ENCODE measurements around the gene FCAMR. TPM values are rescaled to one million over a fixed set of nuclear protein-coding genes. Genes with fewer than 3 reads are reported as not detected.
A peak's percentile ranks its signal among the peaks of the same experiment; 100 is the strongest.

Gene FCAMR
- total and polyA plus RNA-seq, 4 donors, result 0.14 to 0.59 (median 0.39) TPM

DNA sequence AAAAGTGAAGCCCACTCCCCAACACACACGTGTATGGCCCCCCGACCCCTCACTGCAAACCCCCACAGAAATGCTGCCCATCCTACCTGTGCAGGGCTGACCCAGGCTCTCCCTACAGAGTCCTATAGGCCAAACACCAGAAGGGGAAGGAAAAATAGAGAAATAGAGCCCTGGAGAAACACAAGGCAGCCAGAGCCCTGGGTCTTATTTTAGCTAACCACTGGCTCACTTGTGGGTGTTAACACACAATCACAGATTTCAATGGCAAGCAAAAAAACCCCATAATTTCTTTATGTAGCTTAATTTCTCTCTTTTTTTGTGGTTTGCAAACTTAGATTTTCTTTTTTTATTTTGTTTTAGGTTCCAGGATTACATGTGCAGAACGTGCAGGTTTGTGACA, 23.0 kb downstream of the FCAMR start:
- peaks cover 0 to 2% (median 0%) of the 10 kb centered on the region in 4 donors for H3K9me3 ChIP-seq (ENCODE audit: control insufficient read depth in 4 of 4, low read length in 3 of 4)
- H3K36me3 ChIP-seq (ENCODE audit: control insufficient read depth in 4 of 4, insufficient read depth in 3 of 4, low read depth in 1 of 4, low read length in 3 of 4), result no peaks in the 10 kb centered on the region
- H3K4me1 ChIP-seq (ENCODE audit: control insufficient read depth in 4 of 4, insufficient read depth in 4 of 4, low read length in 3 of 4), result peaks cover 13 to 66% (median 49%) of the 10 kb centered on the region in 4 donors
- no peak for TF ChIP-seq GABPA (IDR thresholded peaks at IDR 0.05 in 1 of 2, conservative IDR thresholded peaks at IDR 0.05 in 1 of 2)
- no peak for TF ChIP-seq NR2F2 (IDR thresholded peaks at IDR 0.05)
- TF ChIP-seq YY1 (IDR thresholded peaks at IDR 0.05), result no peak
- TF ChIP-seq JUND (IDR thresholded peaks at IDR 0.05), result no peak
- TF ChIP-seq EGR1 (IDR thresholded peaks at IDR 0.05; ENCODE audit: low read depth in 2 of 2), result no peak
- no peak for TF ChIP-seq HNF4G (IDR thresholded peaks at IDR 0.05)
- TF ChIP-seq SP1 (IDR thresholded peaks at IDR 0.05), result no peak
- no peak overlapping the region for H3K4me3 ChIP-seq (ENCODE audit: low read depth in 1 of 3, low read length in 3 of 3)
- no peak overlapping the region for H3K27ac ChIP-seq (ENCODE audit: low read depth in 1 of 2, low read length in 2 of 2)
- no peak overlapping the region for H3K9ac ChIP-seq (ENCODE audit: low read depth in 1 of 2, low read length in 2 of 2)
- 82% methylated on average over 3 of the region's 3 CpGs for WGBS
- H3K27me3 ChIP-seq (ENCODE audit: control insufficient read depth in 4 of 4, insufficient read depth in 4 of 4, low read length in 3 of 4), result no peaks in the 10 kb centered on the region
- no peak for DNase-seq (ENCODE audit: low spot score)

DNA sequence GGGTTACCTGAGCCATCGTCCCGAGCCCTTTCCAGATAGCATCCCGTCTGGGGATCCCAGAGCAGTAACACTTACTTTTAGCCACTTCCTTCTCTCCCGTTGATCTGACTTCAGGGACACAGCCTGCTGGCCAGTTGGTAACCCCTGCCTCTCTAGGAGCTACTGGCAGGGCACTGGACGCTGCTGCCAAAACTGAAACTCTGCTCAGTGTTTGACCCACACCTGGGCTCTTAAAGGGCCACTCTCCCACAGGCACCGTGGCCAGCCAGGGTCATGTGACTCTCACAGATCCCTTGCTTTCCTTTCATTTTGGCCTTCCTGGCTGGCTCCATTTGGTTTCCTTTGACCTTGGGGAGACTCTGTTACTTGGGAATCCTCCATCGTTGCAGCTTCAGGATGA, 24.0 kb downstream of the FCAMR start, which contains the start of gene PIGR:
Gene PIGR (minus strand): TSS at position 206 of the 400 bp plus-strand sequence. CDS start 5,935 bp downstream, outside the sequence.
- H3K9ac ChIP-seq (ENCODE audit: low read depth in 1 of 2, low read length in 2 of 2), result peak within 1 kb of the TSS in 1 of 2 donors; percentile 44
- TF ChIP-seq EGR1 (IDR thresholded peaks at IDR 0.05; ENCODE audit: low read depth in 2 of 2) (no peak), JUND (IDR thresholded peaks at IDR 0.05) (no peak), RAD21 (IDR thresholded peaks at IDR 0.05) (peak in 1 of 2 donors; percentile 35), GABPA (IDR thresholded peaks at IDR 0.05 in 1 of 2, conservative IDR thresholded peaks at IDR 0.05 in 1 of 2) (no peak), RXRA (IDR thresholded peaks at IDR 0.05) (peak; percentile 60 to 65), FOXA1 (IDR thresholded peaks at IDR 0.05) (no peak), HNF4A (conservative IDR thresholded peaks at IDR 0.05) (peak; percentile 27 to 29), SP1 (IDR thresholded peaks at IDR 0.05) (peak; percentile 38), NR2F2 (IDR thresholded peaks at IDR 0.05) (no peak), TAF1 (conservative IDR thresholded peaks at IDR 0.05) (peak; percentile 39)
- TF ChIP-seq, protein P1, sequence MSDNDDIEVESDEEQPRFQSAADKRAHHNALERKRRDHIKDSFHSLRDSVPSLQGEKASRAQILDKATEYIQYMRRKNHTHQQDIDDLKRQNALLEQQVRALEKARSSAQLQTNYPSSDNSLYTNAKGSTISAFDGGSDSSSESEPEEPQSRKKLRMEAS (IDR thresholded peaks at IDR 0.05), result peak; percentile 82
- TF ChIP-seq, protein P2, sequence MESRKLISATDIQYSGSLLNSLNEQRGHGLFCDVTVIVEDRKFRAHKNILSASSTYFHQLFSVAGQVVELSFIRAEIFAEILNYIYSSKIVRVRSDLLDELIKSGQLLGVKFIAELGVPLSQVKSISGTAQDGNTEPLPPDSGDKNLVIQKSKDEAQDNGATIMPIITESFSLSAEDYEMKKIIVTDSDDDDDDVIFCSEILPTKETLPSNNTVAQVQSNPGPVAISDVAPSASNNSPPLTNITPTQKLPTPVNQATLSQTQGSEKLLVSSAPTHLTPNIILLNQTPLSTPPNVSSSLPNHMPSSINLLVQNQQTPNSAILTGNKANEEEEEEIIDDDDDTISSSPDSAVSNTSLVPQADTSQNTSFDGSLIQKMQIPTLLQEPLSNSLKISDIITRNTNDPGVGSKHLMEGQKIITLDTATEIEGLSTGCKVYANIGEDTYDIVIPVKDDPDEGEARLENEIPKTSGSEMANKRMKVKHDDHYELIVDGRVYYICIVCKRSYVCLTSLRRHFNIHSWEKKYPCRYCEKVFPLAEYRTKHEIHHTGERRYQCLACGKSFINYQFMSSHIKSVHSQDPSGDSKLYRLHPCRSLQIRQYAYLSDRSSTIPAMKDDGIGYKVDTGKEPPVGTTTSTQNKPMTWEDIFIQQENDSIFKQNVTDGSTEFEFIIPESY (IDR thresholded peaks at IDR 0.05), result no peak
- H3K4me1 ChIP-seq (ENCODE audit: control insufficient read depth in 4 of 4, insufficient read depth in 4 of 4, low read length in 3 of 4), result peaks cover 9 to 66% (median 43%) of the 10 kb centered on the region in 4 donors
- WGBS, result 30% methylated on average over 7 of the region's 7 CpGs
- no peak for DNase-seq (ENCODE audit: low spot score)
- no peaks in the 10 kb centered on the region for H3K36me3 ChIP-seq (ENCODE audit: control insufficient read depth in 4 of 4, insufficient read depth in 3 of 4, low read depth in 1 of 4, low read length in 3 of 4)
- H3K4me3 ChIP-seq (ENCODE audit: low read depth in 1 of 3, low read length in 3 of 3), result peak within 1 kb of the TSS; percentile 1 to 56 (median 14)
- no peaks in the 10 kb centered on the region for H3K27me3 ChIP-seq (ENCODE audit: control insufficient read depth in 4 of 4, insufficient read depth in 4 of 4, low read length in 3 of 4)
- H3K27ac ChIP-seq (ENCODE audit: low read depth in 1 of 2, low read length in 2 of 2), result peak within 1 kb of the TSS; percentile 32 to 74
- peaks cover 0 to 2% (median 0%) of the 10 kb centered on the region in 4 donors for H3K9me3 ChIP-seq (ENCODE audit: control insufficient read depth in 4 of 4, low read length in 3 of 4)

DNA sequence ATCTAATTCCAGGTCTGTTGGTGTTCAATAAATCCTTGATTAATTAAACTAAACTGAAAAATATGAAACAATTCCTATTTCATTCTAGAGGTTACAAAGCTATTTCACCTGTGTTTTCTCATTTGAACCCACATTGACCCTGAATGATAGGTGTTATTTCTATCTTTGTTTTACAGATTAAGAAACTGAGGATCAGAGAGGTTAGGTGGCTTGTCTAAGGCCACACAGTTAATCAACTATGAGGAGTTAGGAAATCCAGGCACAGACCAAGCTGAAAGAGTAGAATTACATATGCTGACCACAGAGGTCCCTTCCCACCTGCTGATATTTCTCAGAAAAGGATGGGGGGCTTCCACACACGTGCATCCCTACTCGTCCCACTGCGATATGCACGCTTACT, 24.5 kb downstream of the FCAMR start:
- no peak for DNase-seq (ENCODE audit: low spot score)
- peak overlapping the region; percentile 32 to 74 for H3K27ac ChIP-seq (ENCODE audit: low read depth in 1 of 2, low read length in 2 of 2)
- peaks cover 9 to 62% (median 39%) of the 10 kb centered on the region in 4 donors for H3K4me1 ChIP-seq (ENCODE audit: control insufficient read depth in 4 of 4, insufficient read depth in 4 of 4, low read length in 3 of 4)
- H3K9me3 ChIP-seq (ENCODE audit: control insufficient read depth in 4 of 4, low read length in 3 of 4), result peaks cover 0 to 2% (median 0%) of the 10 kb centered on the region in 4 donors
- no peak for TF ChIP-seq YY1 (IDR thresholded peaks at IDR 0.05)
- no peak for TF ChIP-seq RXRA (IDR thresholded peaks at IDR 0.05)
- no peak for TF ChIP-seq FOXA2 (IDR thresholded peaks at IDR 0.05)
- no peaks in the 10 kb centered on the region for H3K27me3 ChIP-seq (ENCODE audit: control insufficient read depth in 4 of 4, insufficient read depth in 4 of 4, low read length in 3 of 4)
- WGBS, result 48% methylated on average over 4 of the region's 4 CpGs
- no peaks in the 10 kb centered on the region for H3K36me3 ChIP-seq (ENCODE audit: control insufficient read depth in 4 of 4, insufficient read depth in 3 of 4, low read depth in 1 of 4, low read length in 3 of 4)
- peak overlapping the region in 1 of 2 donors; percentile 44 for H3K9ac ChIP-seq (ENCODE audit: low read depth in 1 of 2, low read length in 2 of 2)
- H3K4me3 ChIP-seq (ENCODE audit: low read depth in 1 of 3, low read length in 3 of 3), result peak overlapping the region; percentile 1 to 56 (median 14)
